IMR-90 (cell line): Measurements from ENCODE around the gene PAIP1. TPM values are rescaled to one million over a fixed set of nuclear protein-coding genes. Genes with fewer than 3 reads are reported as not detected.

ENCODE experiments used
- ATAC-seq: fragments of 200-7000 bp; cut with Tn5 transposase; 2 replicates; pipeline ENCODE4 v1.9.1; 2020; ENCODE audit warnings: low read depth, mild to moderate bottlenecking, moderate library complexity
- BruUV-seq: library from RNA; stranded (reverse); fragments of 400-500 nt; replicated peaks from 2 replicates; lab custom pipeline; 2021; lab: Mats Ljungman, UMichigan
- CTCF ChIA-PET: fragments of 300-600 bp; formaldehyde crosslinking; extraction: SDS; loops from one replicate; lab custom pipeline; 2021; ENCODE audit warnings: antibody characterized with exemption; lab: Yijun Ruan, JAX
- POLR2A ChIA-PET: fragments of 300-600 bp; sonication (Branson Sonifier 250); formaldehyde crosslinking; loops from one replicate; lab custom pipeline; 2022; ENCODE audit warnings: antibody characterized with exemption; ENCODE audit not compliant: unreplicated experiment; lab: Charles Lee
- DNase-seq: peaks from one replicate; pipeline ENCODE4 v3.0.0; 2013
- H2AFZ ChIP-seq: replicated peaks from 2 replicates; pipeline ENCODE3; 2013; ENCODE audit warnings: low read length, mild to moderate bottlenecking; ENCODE audit not compliant: poor library complexity
- H2AK5ac ChIP-seq: 2 replicates; pipeline ENCODE4 v1.6.1; 2013; ENCODE audit warnings: low read depth, low read length, inconsistent platforms
- H2AK9ac ChIP-seq: replicated peaks from 2 replicates; pipeline ENCODE3; 2013; ENCODE audit warnings: mild to moderate bottlenecking, low read depth, low read length, moderate library complexity; ENCODE audit not compliant: poor library complexity
- H2BK120ac ChIP-seq: 2 replicates; pipeline ENCODE4 v1.6.1; 2013; ENCODE audit warnings: low read depth, low read length, inconsistent platforms
- H2BK15ac ChIP-seq: 3 replicates; pipeline ENCODE4 v1.6.1; 2013; ENCODE audit warnings: low read depth, low read length, inconsistent platforms
- H2BK20ac ChIP-seq: 2 replicates; pipeline ENCODE4 v1.6.1; 2013; ENCODE audit warnings: low read depth, mild to moderate bottlenecking, inconsistent platforms, low read length, moderate library complexity
- H2BK5ac ChIP-seq: 2 replicates; pipeline ENCODE4 v1.6.1; 2013; ENCODE audit warnings: mild to moderate bottlenecking, low read depth, low read length, inconsistent platforms; ENCODE audit not compliant: poor library complexity, severe bottlenecking
- H3K14ac ChIP-seq: replicated peaks from 2 replicates; pipeline ENCODE4 v1.6.1; 2013; ENCODE audit warnings: low read depth, low read length, inconsistent platforms
- H3K18ac ChIP-seq: 2 replicates; pipeline ENCODE4 v1.6.1; 2013; ENCODE audit warnings: low read depth, low read length, control low read depth
- H3K23ac ChIP-seq: 2 replicates; pipeline ENCODE4 v1.6.1; 2013; ENCODE audit warnings: low read depth, low read length, inconsistent platforms
- H3K27ac ChIP-seq: 2 replicates; pipeline ENCODE4 v1.5.1; 2013; ENCODE audit warnings: mild to moderate bottlenecking, control low read depth, low read length; ENCODE audit not compliant: insufficient read depth
- H3K27me3 ChIP-seq: 2 replicates; pipeline ENCODE4 v1.6.1; 2013; ENCODE audit warnings: low read length; ENCODE audit not compliant: control insufficient read depth, insufficient read depth
- H3K36me3 ChIP-seq: 2 replicates; pipeline ENCODE4 v1.6.1; 2013; ENCODE audit warnings: low read length, mixed read lengths; ENCODE audit not compliant: control insufficient read depth, insufficient read depth
- H3K4ac ChIP-seq: 2 replicates; pipeline ENCODE4 v1.6.1; 2013; ENCODE audit warnings: low read depth, low read length, inconsistent platforms
- H3K4me1 ChIP-seq: 2 replicates; pipeline ENCODE4 v1.6.1; 2013; ENCODE audit warnings: low read length, mixed read lengths; ENCODE audit not compliant: control insufficient read depth, insufficient read depth
- H3K4me2 ChIP-seq: 2 replicates; pipeline ENCODE4 v1.6.1; 2013; ENCODE audit warnings: low read depth, mild to moderate bottlenecking, control low read depth, low read length, moderate library complexity
- H3K4me3 ChIP-seq: 2 replicates; pipeline ENCODE4 v1.5.1; 2013; ENCODE audit warnings: low read depth, mild to moderate bottlenecking, control low read depth, low read length, moderate library complexity; ENCODE audit not compliant: insufficient read depth
- H3K56ac ChIP-seq: 2 replicates; pipeline ENCODE4 v1.6.1; 2013; ENCODE audit warnings: low read length, inconsistent platforms; ENCODE audit not compliant: insufficient read depth; ENCODE audit errors: extremely low read depth
- H3K79me1 ChIP-seq, 2 experiments: 2 replicates each; pipeline ENCODE4 v1.6.1; 2013; ENCODE audit warnings: low read length in 2 of 2, inconsistent platforms in 1 of 2, low read depth in 1 of 2
- H3K9ac ChIP-seq: 2 replicates; pipeline ENCODE4 v1.6.1; 2013; ENCODE audit warnings: low read depth, low read length, control low read depth
- H3K9me1 ChIP-seq: 2 replicates; pipeline ENCODE4 v1.6.1; 2013; ENCODE audit warnings: low read length, inconsistent platforms; ENCODE audit not compliant: insufficient read depth
- H3K9me3 ChIP-seq: 2 replicates; pipeline ENCODE4 v1.6.1; 2013; ENCODE audit warnings: low read length; ENCODE audit not compliant: control insufficient read depth, insufficient read depth
- H4K20me1 ChIP-seq: 2 replicates; pipeline ENCODE4 v1.6.1; 2013; ENCODE audit warnings: low read length, inconsistent platforms; ENCODE audit not compliant: insufficient read depth
- H4K5ac ChIP-seq: 2 replicates; pipeline ENCODE4 v1.6.1; 2013; ENCODE audit warnings: mild to moderate bottlenecking, low read depth, low read length, control low read depth
- H4K8ac ChIP-seq, 2 experiments: 2 replicates each; pipeline ENCODE4 v1.6.1; 2013; ENCODE audit warnings: low read depth in 2 of 2, low read length in 2 of 2, control low read depth in 1 of 2, inconsistent platforms in 1 of 2
- H4K91ac ChIP-seq: 2 replicates; pipeline ENCODE4 v1.6.1; 2013; ENCODE audit warnings: low read depth, low read length, inconsistent platforms; ENCODE audit not compliant: insufficient read depth
- BHLHE40 ChIP-seq: fragments of 150-350 bp; IDR thresholded peaks from 2 replicates; pipeline ENCODE4 v1.6.1; 2016; ENCODE audit warnings: mild to moderate bottlenecking, low read depth, low read length
- CEBPB ChIP-seq: IDR thresholded peaks from 2 replicates; pipeline ENCODE4 v1.6.1; 2012; ENCODE audit warnings: low read depth, low read length, improper control_type of control experiment
- CHD1 ChIP-seq: IDR thresholded peaks from 2 replicates; pipeline ENCODE4 v1.6.1; 2012; ENCODE audit warnings: low read depth, low read length, improper control_type of control experiment
- CTCF ChIP-seq: conservative IDR thresholded peaks from 2 replicates; pipeline ENCODE4 v1.5.1; 2012; ENCODE audit warnings: mild to moderate bottlenecking, low read depth, low read length, improper control_type of control experiment
- FOS ChIP-seq: fragments of 150-350 bp; IDR thresholded peaks from 2 replicates; pipeline ENCODE4 v1.6.1; 2016; ENCODE audit warnings: low read depth, low read length
- MAFK ChIP-seq: IDR thresholded peaks from 2 replicates; pipeline ENCODE4 v1.6.1; 2012; ENCODE audit warnings: low read depth, low read length, improper control_type of control experiment
- MAZ ChIP-seq: IDR thresholded peaks from 2 replicates; pipeline ENCODE4 v1.6.1; 2012; ENCODE audit warnings: low read depth, mild to moderate bottlenecking, low read length, improper control_type of control experiment, moderate library complexity, borderline replicate concordance
- MXI1 ChIP-seq: IDR thresholded peaks from 2 replicates; pipeline ENCODE4 v1.6.1; 2012; ENCODE audit warnings: low read depth, mild to moderate bottlenecking, low read length, moderate library complexity, borderline replicate concordance
- NFE2L2 ChIP-seq: fragments of 150-350 bp; IDR thresholded peaks from 2 replicates; pipeline ENCODE4 v1.6.1; 2016; ENCODE audit warnings: low read depth, mild to moderate bottlenecking, low read length
- POLR2A ChIP-seq: IDR thresholded peaks from 2 replicates; pipeline ENCODE4 v1.6.1; 2012; ENCODE audit warnings: mild to moderate bottlenecking, low read depth, low read length
- RAD21 ChIP-seq: IDR thresholded peaks from 2 replicates; pipeline ENCODE4 v1.6.1; 2012; ENCODE audit warnings: low read length, improper control_type of control experiment
- RCOR1 ChIP-seq: IDR thresholded peaks from 2 replicates; pipeline ENCODE4 v1.6.1; 2012; ENCODE audit warnings: mild to moderate bottlenecking, low read length, improper control_type of control experiment; ENCODE audit not compliant: insufficient replicate concordance
- RFX5 ChIP-seq: IDR thresholded peaks from 2 replicates; pipeline ENCODE4 v1.8.0; 2012; ENCODE audit warnings: low read depth, mild to moderate bottlenecking, low read length, moderate library complexity
- SMC3 ChIP-seq: fragments of 150-350 bp; IDR thresholded peaks from 2 replicates; pipeline ENCODE4 v1.6.1; 2016; ENCODE audit warnings: low read depth, mild to moderate bottlenecking, antibody characterized with exemption, low read length, moderate library complexity
- WGBS, 2 experiments: methylation state at CpG; one replicate each; pipeline versions ENCODE4 v1.1.5 to v1.1.7; 2013; ENCODE audit warnings: missing lambda C conversion rate in 2 of 2; ENCODE audit not compliant: insufficient read length in 1 of 2; ENCODE audit errors: extremely low coverage in 2 of 2; 5-methylcytosine and 5-hydroxymethylcytosine counted together
- dilution Hi-C: fragments of 300-500 bp; cut with HindIII; formaldehyde crosslinking; loops from one replicate; pipeline ENCODE4 v1.14.3; 2018; ENCODE audit warnings: low sequenced_read_pairs; ENCODE audit not compliant: unreplicated experiment
- in situ Hi-C: fragments of 300-500 bp; cut with MboI; formaldehyde crosslinking; loops from 3 replicates; pipeline ENCODE4 v1.14.3; 2019; ENCODE audit warnings: low sequenced_read_pairs, inconsistent platforms, mixed read lengths
- intact Hi-C: fragments of 100-400 bp; cut with micrococcal nuclease; formaldehyde crosslinking; loops from 2 replicates; pipeline ENCODE4 v1.10.0; 2022
- polyA plus RNA-seq, 3 experiments: library from polyadenylated mRNA; depleted of rRNA; stranded (reverse); fragments of >200 nt; gene quantifications; 2 replicates each; pipeline ENCODE4 v1.2.3, GENCODE V29; 2012; ENCODE audit warnings: low replicate concordance in 1 of 3
- total RNA-seq: library from RNA; depleted of rRNA; stranded (reverse); fragments of >200 nt; gene quantifications from 2 replicates; pipeline ENCODE4 v1.2.3, GENCODE V29; 2012
- TF ChIP-seq, protein P1 (sequence below): fragments of 150-350 bp; IDR thresholded peaks from 2 replicates; pipeline ENCODE4 v1.6.1; 2017; ENCODE audit warnings: mild to moderate bottlenecking, antibody characterized with exemption, low read length, low read depth
- TF ChIP-seq, protein P2 (sequence below): fragments of 150-350 bp; IDR thresholded peaks from 2 replicates; pipeline ENCODE4 v1.6.1; 2016; ENCODE audit warnings: low read depth, mild to moderate bottlenecking, low read length, moderate library complexity, borderline replicate concordance

PAIP1 gene
- total and polyA plus RNA-seq, 2 of the 4 experiments (the other 2 are of a cell fraction), result 59.1 to 123 TPM

DNA sequence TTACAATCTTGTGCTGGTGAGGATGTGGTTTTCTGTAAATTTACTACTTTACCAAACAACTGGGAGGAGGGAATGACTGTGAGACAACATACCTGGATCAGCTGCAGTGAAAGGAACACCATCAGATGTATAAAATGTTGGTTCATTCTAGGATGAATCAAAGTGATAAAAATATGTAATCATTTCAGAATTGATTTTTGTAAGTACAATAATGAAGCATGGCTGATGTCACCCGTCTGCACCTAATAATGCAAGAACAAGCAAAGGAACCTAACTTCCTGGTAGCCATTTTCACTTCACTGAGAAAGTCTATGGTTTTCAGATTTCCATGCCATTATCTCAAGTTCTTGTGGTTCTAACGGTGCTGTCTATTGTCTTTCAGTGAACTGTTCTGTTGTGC is 23.2 kb downstream of the PAIP1 start:
- ChIA-PET POLR2A (no interaction called here), CTCF (interaction anchor here (0.6 kb wide), 1 partner anchor 998 kb away, joined by 4 read pairs; no protein-coding TSS in a partner anchor)
- H3K27ac ChIP-seq, result no peak overlapping the region
- H3K36me3 ChIP-seq, result peaks cover 47% of the 10 kb centered on the region
- no peaks in the 10 kb centered on the region for H3K27me3 ChIP-seq
- H3K9me1 ChIP-seq, result no peaks in the 10 kb centered on the region
- H3K18ac ChIP-seq, result no peak overlapping the region
- intact Hi-C loops, result no loop called here
- BruUV-seq, result no TSS peak
- no peaks in the 10 kb centered on the region for H3K79me1 ChIP-seq
- in situ Hi-C loops, result no loop called here
- H3K4ac ChIP-seq, result no peak overlapping the region
- H2BK20ac ChIP-seq, result no peak overlapping the region
- no peaks in the 10 kb centered on the region for H3K9me3 ChIP-seq
- no peak overlapping the region for H3K4me2 ChIP-seq
- no peak overlapping the region for H3K14ac ChIP-seq
- H4K5ac ChIP-seq, result no peak overlapping the region
- dilution Hi-C loops, result no loop called here
- no peak overlapping the region for H2AK9ac ChIP-seq
- H2BK15ac ChIP-seq, result no peak overlapping the region
- H4K8ac ChIP-seq, result no peak overlapping the region
- no peak for ATAC-seq
- no peaks in the 10 kb centered on the region for H3K4me1 ChIP-seq
- H2BK120ac ChIP-seq, result no peak overlapping the region
- H3K9ac ChIP-seq, result no peak overlapping the region
- no peak for DNase-seq
- H4K91ac ChIP-seq, result no peak overlapping the region
- no peak overlapping the region for H2AFZ ChIP-seq
- H3K23ac ChIP-seq, result no peak overlapping the region
- no peak overlapping the region for H3K4me3 ChIP-seq
- WGBS, 2 experiments, result no CpG with 5 or more reads among the region's 2 CpGs
- TF ChIP-seq BHLHE40 (no peak), FOS (no peak), RAD21 (no peak), SMC3 (no peak), CTCF (no peak), NFE2L2 (no peak), MAFK (no peak), CEBPB (no peak), RCOR1 (no peak), CHD1 (no peak), MXI1 (no peak), RFX5 (no peak), POLR2A (no peak), MAZ (no peak)
- TF ChIP-seq, protein P1, sequence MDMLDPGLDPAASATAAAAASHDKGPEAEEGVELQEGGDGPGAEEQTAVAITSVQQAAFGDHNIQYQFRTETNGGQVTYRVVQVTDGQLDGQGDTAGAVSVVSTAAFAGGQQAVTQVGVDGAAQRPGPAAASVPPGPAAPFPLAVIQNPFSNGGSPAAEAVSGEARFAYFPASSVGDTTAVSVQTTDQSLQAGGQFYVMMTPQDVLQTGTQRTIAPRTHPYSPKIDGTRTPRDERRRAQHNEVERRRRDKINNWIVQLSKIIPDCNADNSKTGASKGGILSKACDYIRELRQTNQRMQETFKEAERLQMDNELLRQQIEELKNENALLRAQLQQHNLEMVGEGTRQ, result no peak
- TF ChIP-seq, protein P2, sequence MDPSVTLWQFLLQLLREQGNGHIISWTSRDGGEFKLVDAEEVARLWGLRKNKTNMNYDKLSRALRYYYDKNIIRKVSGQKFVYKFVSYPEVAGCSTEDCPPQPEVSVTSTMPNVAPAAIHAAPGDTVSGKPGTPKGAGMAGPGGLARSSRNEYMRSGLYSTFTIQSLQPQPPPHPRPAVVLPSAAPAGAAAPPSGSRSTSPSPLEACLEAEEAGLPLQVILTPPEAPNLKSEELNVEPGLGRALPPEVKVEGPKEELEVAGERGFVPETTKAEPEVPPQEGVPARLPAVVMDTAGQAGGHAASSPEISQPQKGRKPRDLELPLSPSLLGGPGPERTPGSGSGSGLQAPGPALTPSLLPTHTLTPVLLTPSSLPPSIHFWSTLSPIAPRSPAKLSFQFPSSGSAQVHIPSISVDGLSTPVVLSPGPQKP, result no peak
- H4K20me1 ChIP-seq, result no peaks in the 10 kb centered on the region
- H2AK5ac ChIP-seq, result no peak overlapping the region
- H3K56ac ChIP-seq, result no peak overlapping the region
- no peak overlapping the region for H2BK5ac ChIP-seq
